Liver (tissue), 9 donors: Measurements from ENCODE around the gene GNG11. TPM values are rescaled to one million over a fixed set of nuclear protein-coding genes. Genes with fewer than 3 reads are reported as not detected.

ENCODE experiments used
- DNase-seq: peaks from one replicate; pipeline ENCODE4 v3.0.0-alpha.2; 2017; ENCODE audit warnings: low spot score
- H3K27ac ChIP-seq, 2 donors: one replicate each; pipeline ENCODE4 v1.7.0; 2013; ENCODE audit warnings: inconsistent platforms in 2 of 2, low read length in 2 of 2, control low read depth in 1 of 2, low read depth in 1 of 2, mild to moderate bottlenecking in 1 of 2
- H3K27me3 ChIP-seq, 4 donors: one replicate each; pipeline versions ENCODE4 v1.6.1 to v1.7.0; 2013; ENCODE audit warnings: low read length in 3 of 4, inconsistent platforms in 1 of 4, mild to moderate bottlenecking in 1 of 4, moderate library complexity in 1 of 4; ENCODE audit not compliant: control insufficient read depth in 4 of 4, insufficient read depth in 4 of 4
- H3K36me3 ChIP-seq, 4 donors: one replicate each; pipeline versions ENCODE4 v1.6.1 to v1.7.0; 2013; ENCODE audit warnings: low read length in 3 of 4, mild to moderate bottlenecking in 3 of 4, low read depth in 1 of 4, moderate library complexity in 1 of 4; ENCODE audit not compliant: control insufficient read depth in 4 of 4, insufficient read depth in 3 of 4
- H3K4me1 ChIP-seq, 4 donors: one replicate each; pipeline versions ENCODE4 v1.6.1 to v1.7.0; 2013; ENCODE audit warnings: low read length in 3 of 4, mild to moderate bottlenecking in 3 of 4, moderate library complexity in 1 of 4; ENCODE audit not compliant: control insufficient read depth in 4 of 4, insufficient read depth in 4 of 4
- H3K4me3 ChIP-seq, 3 donors: one replicate each; pipeline versions ENCODE4 v1.6.1 to v1.7.0; 2013; ENCODE audit warnings: low read length in 3 of 3, control low read depth in 1 of 3, low read depth in 1 of 3, mild to moderate bottlenecking in 1 of 3
- H3K9ac ChIP-seq, 2 donors: one replicate each; pipeline ENCODE4 v1.7.0; 2013; ENCODE audit warnings: low read length in 2 of 2, mild to moderate bottlenecking in 2 of 2, moderate library complexity in 2 of 2, control low read depth in 1 of 2, low read depth in 1 of 2
- H3K9me3 ChIP-seq, 4 donors: one replicate each; pipeline versions ENCODE4 v1.6.1 to v1.7.0; 2013; ENCODE audit warnings: low read length in 3 of 4; ENCODE audit not compliant: control insufficient read depth in 4 of 4
- ATF3 ChIP-seq: IDR thresholded peaks from 2 replicates; pipeline ENCODE4 v1.6.1; 2016; ENCODE audit warnings: antibody characterized with exemption
- CTCF ChIP-seq: fragments of 150-350 bp; IDR thresholded peaks from 2 replicates; pipeline ENCODE4 v1.5.1; 2017; ENCODE audit warnings: improper control_type of control experiment, low read depth, low read length; ENCODE audit not compliant: missing input control
- EGR1 ChIP-seq, 2 donors: IDR thresholded peaks; 2 replicates each; pipeline ENCODE4 v1.6.1; 2016 to 2018; ENCODE audit warnings: antibody characterized with exemption in 2 of 2, low read depth in 2 of 2
- FOXA1 ChIP-seq: IDR thresholded peaks from 2 replicates; pipeline ENCODE4 v1.6.1; 2016; ENCODE audit warnings: antibody characterized with exemption
- FOXA2 ChIP-seq: IDR thresholded peaks from 2 replicates; pipeline ENCODE4 v1.6.1; 2016; ENCODE audit warnings: antibody characterized with exemption
- GABPA ChIP-seq, 2 donors: IDR thresholded peaks in 1 of 2; conservative IDR thresholded peaks in 1 of 2; 2 replicates each; pipeline ENCODE4 v1.6.1; 2016; ENCODE audit warnings: antibody characterized with exemption in 2 of 2, mild to moderate bottlenecking in 1 of 2, moderate library complexity in 1 of 2
- HNF4A ChIP-seq, 2 donors: conservative IDR thresholded peaks; 2 replicates each; pipeline ENCODE4 v1.6.1; 2016; ENCODE audit warnings: antibody characterized with exemption in 2 of 2, mild to moderate bottlenecking in 2 of 2
- HNF4G ChIP-seq: IDR thresholded peaks from 2 replicates; pipeline ENCODE4 v1.6.1; 2016; ENCODE audit warnings: antibody characterized with exemption
- JUND ChIP-seq, 2 donors: IDR thresholded peaks; 2 replicates each; pipeline ENCODE4 v1.6.1; 2016; ENCODE audit warnings: antibody characterized with exemption in 2 of 2
- MAX ChIP-seq: IDR thresholded peaks from 2 replicates; pipeline ENCODE4 v1.6.1; 2016; ENCODE audit warnings: antibody characterized with exemption
- NR2F2 ChIP-seq: IDR thresholded peaks from 2 replicates; pipeline ENCODE4 v1.6.1; 2016; ENCODE audit warnings: antibody characterized with exemption
- RAD21 ChIP-seq, 2 donors: IDR thresholded peaks; 2 replicates each; pipeline ENCODE4 v1.6.1; 2016; ENCODE audit warnings: antibody characterized with exemption in 2 of 2, mild to moderate bottlenecking in 2 of 2
- REST ChIP-seq: IDR thresholded peaks from 2 replicates; pipeline ENCODE4 v1.6.1; 2016; ENCODE audit warnings: antibody characterized with exemption, mild to moderate bottlenecking
- RXRA ChIP-seq, 2 donors: IDR thresholded peaks; 2 replicates each; pipeline ENCODE4 v1.6.1; 2017 to 2018; ENCODE audit warnings: antibody characterized with exemption in 2 of 2, mild to moderate bottlenecking in 1 of 2
- SP1 ChIP-seq: IDR thresholded peaks from 2 replicates; pipeline ENCODE4 v1.6.1; 2018; ENCODE audit warnings: antibody characterized with exemption, mild to moderate bottlenecking
- TAF1 ChIP-seq: conservative IDR thresholded peaks from 2 replicates; pipeline ENCODE4 v1.6.1; 2016; ENCODE audit warnings: antibody characterized with exemption, mild to moderate bottlenecking
- YY1 ChIP-seq: IDR thresholded peaks from 2 replicates; pipeline ENCODE4 v1.6.1; 2016; ENCODE audit warnings: antibody characterized with exemption, mild to moderate bottlenecking
- ZBTB33 ChIP-seq: IDR thresholded peaks from 2 replicates; pipeline ENCODE4 v1.6.1; 2016; ENCODE audit warnings: antibody characterized with exemption
- WGBS: extraction: QIAGEN DNeasy Blood & Tissue Kit; methylation state at CpG from one replicate; pipeline ENCODE4 v1.1.7; 2013; 5-methylcytosine and 5-hydroxymethylcytosine counted together
- polyA plus RNA-seq, 2 donors: library from polyadenylated mRNA; stranded (reverse) in 1 of 2; unstranded in 1 of 2; fragments of 200-250 nt in 1 of 2; fragments of >200 nt in 1 of 2; fragmentation: Nextera tagmentation in 1 of 2; extraction: Ambion mirVana in 1 of 2; gene quantifications; one replicate each; pipeline versions ENCODE4 v1.2.1 to v1.2.3, GENCODE V29; 2013 to 2015
- total RNA-seq, 2 donors: library from RNA; depleted of rRNA; stranded (reverse); fragments of >200 nt; gene quantifications; one replicate each; pipeline ENCODE4 v1.2.3, GENCODE V29; 2014
- donor health status: healthy.
- donor health status: healthy.
- donor health status: healthy.
- donor health status: healthy.
- donor health status: healthy.

GNG11 gene
- total and polyA plus RNA-seq, 4 donors, result 4.0 to 11.1 (median 6.1) TPM

GRCh38 chr7:93894966-93895640 lies 26.4 kb upstream of the GNG11 start:
- Histone ChIP-seq H3K9me3 (no peaks in the 10 kb centered on the region), H3K9ac (no peak overlapping the region), H3K36me3 (no peaks in the 10 kb centered on the region), H3K27ac (peak overlapping the region in 1 of 2 donors; percentile 18), H3K4me3 (no peak overlapping the region), H3K4me1 (peaks cover 0 to 8% (median 3%) of the 10 kb centered on the region in 4 donors), H3K27me3 (peaks cover 0 to 4% (median 1%) of the 10 kb centered on the region in 4 donors)
- no peak for DNase-seq
- 73% methylated on average over 3 of the region's 3 CpGs for WGBS
- TF ChIP-seq TAF1 (no peak), FOXA2 (no peak), JUND (IDR thresholded peaks at IDR 0.05) (no peak), CTCF (no peak), REST (no peak), NR2F2 (no peak), GABPA (IDR thresholded peaks at IDR 0.05 in 1 of 2, conservative IDR thresholded peaks at IDR 0.05 in 1 of 2) (no peak), ZBTB33 (no peak), RXRA (IDR thresholded peaks at IDR 0.05) (no peak), HNF4G (no peak), SP1 (no peak), RAD21 (IDR thresholded peaks at IDR 0.05) (no peak), HNF4A (conservative IDR thresholded peaks at IDR 0.05) (no peak), ATF3 (no peak), MAX (no peak), YY1 (no peak), EGR1 (IDR thresholded peaks at IDR 0.05; ENCODE audit: low read depth in 2 of 2) (no peak), FOXA1 (no peak)
